ENCODE measurements around the gene TNNT3. TPM values are rescaled to one million over a fixed set of nuclear protein-coding genes. Genes with fewer than 3 reads are reported as not detected.

The TNNT3 gene
- total RNA-seq, 1 experiment from 2014 or later, result not detected

GRCh38 chr11:1882265-1883238 is 37.0 kb upstream of the TNNT3 start:
- Histone ChIP-seq H2BK120ac (ENCODE audit: low read depth, low read length, poor library complexity, severe bottlenecking) (no peak overlapping the region), H2BK20ac (ENCODE audit: low read depth, low read length, poor library complexity, severe bottlenecking) (no peak overlapping the region), H2BK5ac (ENCODE audit: insufficient read length, low read length) (no peak overlapping the region), H3K23me2 (ENCODE audit: insufficient read length, low read depth, low read length, poor library complexity, severe bottlenecking) (no peaks in the 10 kb centered on the region), H3K4me1 (ENCODE audit: insufficient read depth, low read length) (no peaks in the 10 kb centered on the region), H3K79me1 (ENCODE audit: insufficient read depth, low read depth, low read length, poor library complexity, severe bottlenecking) (no peaks in the 10 kb centered on the region), H3T11ph (ENCODE audit: low read length) (no peak overlapping the region), H3K4ac (ENCODE audit: low read depth, low read length) (no peak overlapping the region), H3K27ac (ENCODE audit: insufficient read length, low read depth, low read length) (no peak overlapping the region), H4K20me1 (ENCODE audit: control insufficient read depth, insufficient read depth, insufficient read length) (no peaks in the 10 kb centered on the region), H2AFZ (ENCODE audit: low read length) (no peak overlapping the region), H3K9me3 (ENCODE audit: control insufficient read depth, low read depth, low read length) (no peaks in the 10 kb centered on the region), H3K79me2 (ENCODE audit: insufficient read depth, low read length) (no peaks in the 10 kb centered on the region), H2BK12ac (ENCODE audit: insufficient read length, low read depth, low read length) (no peak overlapping the region), H4K8ac (replicated peaks; ENCODE audit: insufficient read length, low read depth, low read length) (no peak overlapping the region), H2AK5ac (ENCODE audit: insufficient read length, low read length) (no peak overlapping the region), H4K5ac (ENCODE audit: insufficient read length, low read depth, low read length) (no peak overlapping the region), H3K23ac (ENCODE audit: insufficient read length, low read depth, low read length) (no peak overlapping the region), H3K56ac (ENCODE audit: insufficient read length, low read depth, low read length) (no peak overlapping the region), H4K91ac (ENCODE audit: insufficient read length, low read depth, low read length) (no peak overlapping the region), H3K18ac (ENCODE audit: insufficient read length, low read depth, low read length) (no peak overlapping the region), H3K9ac (ENCODE audit: extremely low read depth, insufficient read length, low read length) (no peak overlapping the region), H2BK15ac (ENCODE audit: low read depth, low read length) (no peak overlapping the region), H3K14ac (ENCODE audit: insufficient read depth, low read length) (no peak overlapping the region), H3K4me2 (ENCODE audit: insufficient read depth, insufficient read length, low read length) (no peak overlapping the region), H3K27me3 (ENCODE audit: insufficient read depth, low read length) (no peaks in the 10 kb centered on the region)
- H3K36me3 Mint-ChIP-seq (ENCODE audit: insufficient read depth in 1 of 3, low read depth in 3 of 3), result no peaks in the 10 kb centered on the region
- peak; percentile 96 for TF ChIP-seq CTCF (conservative IDR thresholded peaks at IDR 0.05)
- no peak overlapping the region for H3K4me3 Mint-ChIP-seq
- no CpG with 5 or more reads among the region's 23 CpGs for WGBS (ENCODE audit: extremely low coverage, insufficient read length, low lambda C conversion rate)
- no peaks in the 10 kb centered on the region for H3K9me3 Mint-ChIP-seq
- peak; percentile 90 for DNase-seq
- H3K27me3 Mint-ChIP-seq (ENCODE audit: low read depth), result peaks cover 7% of the 10 kb centered on the region
- no peak overlapping the region for H3K27ac Mint-ChIP-seq
- no peaks in the 10 kb centered on the region for H3K4me1 Mint-ChIP-seq
